ENCODE data around the gene CAV1.

CAV1 gene

DNA sequence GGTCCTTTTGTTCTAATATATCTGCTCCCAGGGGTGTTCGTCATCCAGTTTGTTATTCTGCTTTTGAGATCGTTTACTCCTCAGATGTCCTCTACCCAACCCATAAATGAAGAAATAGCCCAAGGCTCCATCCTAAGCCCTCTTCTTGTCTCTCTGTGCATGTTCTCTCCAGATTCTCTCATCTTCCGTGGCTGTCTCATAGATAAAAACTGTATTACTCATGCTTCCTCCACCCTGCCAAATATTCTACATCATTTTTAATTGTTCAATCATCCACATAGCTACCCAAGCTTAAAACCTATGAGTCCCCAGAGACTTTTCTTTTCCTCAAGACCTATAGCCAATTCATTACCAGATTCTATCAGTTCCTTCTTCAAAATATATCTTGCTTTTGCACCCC lies 44.9 kb downstream of the CAV1 start:
- H3K27ac ChIP-seq, result no peak overlapping the region
- TF ChIP-seq ZFX (IDR thresholded peaks at IDR 0.05; ENCODE audit: borderline replicate concordance), result no peak
- TF ChIP-seq, protein P1, sequence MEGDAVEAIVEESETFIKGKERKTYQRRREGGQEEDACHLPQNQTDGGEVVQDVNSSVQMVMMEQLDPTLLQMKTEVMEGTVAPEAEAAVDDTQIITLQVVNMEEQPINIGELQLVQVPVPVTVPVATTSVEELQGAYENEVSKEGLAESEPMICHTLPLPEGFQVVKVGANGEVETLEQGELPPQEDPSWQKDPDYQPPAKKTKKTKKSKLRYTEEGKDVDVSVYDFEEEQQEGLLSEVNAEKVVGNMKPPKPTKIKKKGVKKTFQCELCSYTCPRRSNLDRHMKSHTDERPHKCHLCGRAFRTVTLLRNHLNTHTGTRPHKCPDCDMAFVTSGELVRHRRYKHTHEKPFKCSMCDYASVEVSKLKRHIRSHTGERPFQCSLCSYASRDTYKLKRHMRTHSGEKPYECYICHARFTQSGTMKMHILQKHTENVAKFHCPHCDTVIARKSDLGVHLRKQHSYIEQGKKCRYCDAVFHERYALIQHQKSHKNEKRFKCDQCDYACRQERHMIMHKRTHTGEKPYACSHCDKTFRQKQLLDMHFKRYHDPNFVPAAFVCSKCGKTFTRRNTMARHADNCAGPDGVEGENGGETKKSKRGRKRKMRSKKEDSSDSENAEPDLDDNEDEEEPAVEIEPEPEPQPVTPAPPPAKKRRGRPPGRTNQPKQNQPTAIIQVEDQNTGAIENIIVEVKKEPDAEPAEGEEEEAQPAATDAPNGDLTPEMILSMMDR (IDR thresholded peaks at IDR 0.05), result no peak

DNA sequence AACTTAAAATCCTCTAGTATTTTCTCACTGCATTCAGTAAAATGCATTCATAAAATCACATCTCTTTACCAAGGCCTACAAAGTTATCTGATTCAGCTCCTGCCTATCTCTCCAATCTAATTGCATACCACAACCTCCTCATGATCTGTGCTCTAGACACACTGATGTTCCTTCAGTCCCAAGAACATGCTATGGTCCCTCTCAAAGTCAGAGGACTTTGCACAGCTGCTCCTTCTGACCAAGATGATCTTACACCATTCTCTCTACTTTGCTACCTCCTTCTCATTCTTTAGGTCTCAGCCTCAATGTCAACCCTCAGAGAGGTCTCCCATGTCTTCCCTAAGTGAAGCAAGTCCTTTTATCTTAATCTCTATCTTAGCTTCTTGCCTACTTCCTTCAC lies 45.5 kb downstream of the CAV1 start:
- TF ChIP-seq ZFX (IDR thresholded peaks at IDR 0.05; ENCODE audit: borderline replicate concordance), result no peak
- TF ChIP-seq, protein P1 (IDR thresholded peaks at IDR 0.05), result no peak
- no peak overlapping the region for H3K27ac ChIP-seq

DNA sequence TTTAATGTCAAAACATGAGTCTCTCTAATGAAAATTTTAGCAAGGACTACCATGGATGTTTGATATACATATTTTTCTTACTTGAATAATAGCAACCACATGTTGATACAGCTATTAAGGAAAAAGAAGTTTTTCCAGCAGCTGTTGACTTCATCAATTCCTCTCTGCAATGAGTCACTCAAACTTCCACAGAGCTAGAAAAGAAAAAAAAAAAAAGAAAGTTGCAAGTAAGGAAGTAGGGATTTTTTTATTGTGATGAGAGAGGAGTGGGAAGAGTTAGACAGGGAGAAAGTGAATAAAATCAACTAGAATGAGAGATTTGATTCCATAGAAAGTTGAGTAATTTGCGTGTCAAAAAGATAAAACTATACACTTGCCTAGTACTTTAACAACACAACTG lies 46.2 kb downstream of the CAV1 start:
- no peak overlapping the region for H3K27ac ChIP-seq
- no peak for TF ChIP-seq ZFX (IDR thresholded peaks at IDR 0.05; ENCODE audit: borderline replicate concordance)
- TF ChIP-seq, protein P1 (IDR thresholded peaks at IDR 0.05), result no peak

DNA sequence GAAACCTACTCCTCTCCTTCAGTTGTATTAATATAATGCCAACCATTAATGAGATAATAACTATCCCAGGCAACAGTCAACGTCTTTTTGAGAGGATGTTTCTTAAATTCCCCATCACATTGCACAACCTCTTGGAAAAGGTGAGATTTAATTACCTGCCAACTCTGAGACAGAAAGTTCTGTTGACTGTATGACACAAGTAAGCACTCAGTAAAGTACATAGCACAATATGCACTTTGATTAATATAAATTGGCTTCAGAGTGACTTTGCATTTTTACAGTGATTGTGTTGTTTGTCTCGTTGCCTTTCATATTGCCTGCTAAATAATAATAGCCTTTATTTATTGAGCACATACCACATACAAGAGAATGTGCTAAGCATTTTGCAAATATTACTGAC lies 46.7 kb downstream of the CAV1 start:
- no peak for TF ChIP-seq ZFX (IDR thresholded peaks at IDR 0.05; ENCODE audit: borderline replicate concordance)
- TF ChIP-seq, protein P1 (IDR thresholded peaks at IDR 0.05), result no peak
- H3K27ac ChIP-seq, result no peak overlapping the region

DNA sequence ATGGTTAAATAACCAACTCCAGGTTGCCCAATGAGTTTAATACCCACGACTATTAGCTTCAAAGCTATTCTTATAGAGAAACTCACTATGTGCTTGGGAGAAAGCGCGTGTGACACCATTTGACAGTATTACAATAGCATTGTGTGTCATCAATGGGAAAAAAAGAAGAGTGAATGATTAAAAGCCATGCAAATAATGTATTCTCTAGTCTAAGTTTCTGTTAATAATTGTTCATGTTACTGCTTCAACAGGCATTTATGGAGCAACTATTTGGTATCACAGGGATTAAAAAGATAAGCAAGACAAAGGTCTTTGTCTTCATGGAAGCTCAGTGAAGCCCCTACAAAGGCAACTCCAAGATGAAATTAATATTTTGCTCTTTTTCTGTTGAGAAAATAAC lies 47.2 kb downstream of the CAV1 start:
- TF ChIP-seq, protein P1 (IDR thresholded peaks at IDR 0.05), result no peak
- no peak for TF ChIP-seq ZFX (IDR thresholded peaks at IDR 0.05; ENCODE audit: borderline replicate concordance)
- no peak overlapping the region for H3K27ac ChIP-seq

DNA sequence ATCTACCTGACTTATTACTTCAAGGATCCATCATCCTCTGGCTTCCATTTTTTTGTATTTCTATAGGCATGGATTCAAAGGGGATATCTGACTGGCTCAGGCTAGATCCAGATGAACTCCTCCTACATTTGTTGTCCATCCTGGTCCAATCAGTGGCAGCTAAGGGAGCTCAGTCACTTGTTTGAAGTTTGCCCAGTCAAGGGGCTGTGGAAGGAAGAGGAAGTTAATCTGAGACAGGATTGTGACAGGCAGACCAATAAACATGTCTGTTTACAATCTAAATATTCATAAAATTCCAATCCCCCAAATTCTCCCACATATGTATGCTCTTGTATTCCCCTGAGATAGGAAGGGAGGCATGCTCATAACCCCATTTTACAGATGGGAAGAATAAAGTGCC lies 48.7 kb downstream of the CAV1 start:
- H3K27ac ChIP-seq, result no peak overlapping the region
- TF ChIP-seq ZFX (IDR thresholded peaks at IDR 0.05; ENCODE audit: borderline replicate concordance), result no peak
- TF ChIP-seq, protein P1 (IDR thresholded peaks at IDR 0.05), result no peak

DNA sequence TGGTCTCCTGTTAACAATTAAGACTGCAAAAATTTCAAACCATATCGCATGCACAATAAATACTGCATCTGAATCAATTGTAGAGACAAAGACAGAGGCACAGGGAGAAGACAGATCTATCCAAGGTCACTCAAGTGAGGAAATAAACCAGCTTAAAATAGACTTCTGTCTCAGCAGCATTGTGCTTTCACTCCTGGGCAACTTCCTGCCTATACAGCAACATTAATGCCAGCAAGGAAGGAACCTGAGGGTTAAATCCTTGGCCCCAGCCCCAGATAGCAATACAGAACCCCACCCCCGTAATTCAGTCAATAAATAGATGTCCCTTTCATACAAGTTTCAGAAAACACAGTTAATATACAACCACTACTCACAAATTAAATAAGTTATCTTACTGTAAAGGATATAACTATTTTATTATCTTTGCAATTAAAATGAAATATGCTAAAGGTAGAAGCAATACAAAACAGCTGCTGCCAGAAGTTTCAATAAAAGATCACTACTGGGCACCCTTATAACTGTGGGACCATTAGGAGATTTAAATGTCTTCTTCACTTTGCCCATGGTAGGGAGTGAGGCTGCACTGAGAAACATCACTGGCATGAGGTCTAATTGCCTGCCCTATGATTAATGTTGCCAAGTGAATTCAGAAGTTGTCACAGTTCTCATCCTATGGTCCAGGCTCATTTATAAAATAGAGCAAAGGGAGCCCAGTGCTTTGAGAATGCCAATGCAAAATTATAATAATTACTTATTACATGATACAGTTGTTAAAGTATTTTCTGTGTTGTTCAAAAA lies 49.4 kb downstream of the CAV1 start:
- H3K27ac ChIP-seq, result no peak overlapping the region
- TF ChIP-seq, protein P1 (IDR thresholded peaks at IDR 0.05), result no peak
- TF ChIP-seq ZFX (IDR thresholded peaks at IDR 0.05; ENCODE audit: borderline replicate concordance), result no peak
